Measurements from ENCODE around the gene TIMM44. TPM values are rescaled to one million over a fixed set of nuclear protein-coding genes. Genes with fewer than 3 reads are reported as not detected.
A peak's percentile ranks its signal among the peaks of the same experiment; 100 is the strongest.

The TIMM44 gene
- total RNA-seq, 1 donor from 2014 or later: 92.5 TPM

GRCh38 chr19:7971553-7972520 is 28.4 kb upstream of the TIMM44 start:
- TF ChIP-seq CTCF (IDR thresholded peaks at IDR 0.05): no peak
- Mint-ChIP-seq H3K4me3 (no peak overlapping the region), H3K9me3 (no peaks in the 10 kb centered on the region), H3K4me1 (peaks cover 1% of the 10 kb centered on the region), H3K36me3 (ENCODE audit: low read depth) (peaks cover 61% of the 10 kb centered on the region), H3K27me3 (no peaks in the 10 kb centered on the region), H3K27ac (no peak overlapping the region)
- ChIA-PET CTCF (interaction anchor here (1.6 to 2.6 kb wide), 2 partner anchors 27 to 31 kb away, joined by 9 to 12 read pairs; partner anchors contain the start of gene TIMM44), POLR2A (interaction anchor here (0.6 kb wide), 1 partner anchor 35 kb away, joined by 6 read pairs; no protein-coding TSS in a partner anchor)
- DNase-seq (no peak), ATAC-seq (ENCODE audit: low read depth) (no peak)
- intact Hi-C loops (cut with micrococcal nuclease): no loop called here

GRCh38 chr19:7970716-7971448 is 27.4 kb upstream of the TIMM44 start:
- POLR2A ChIA-PET: interaction anchor here (0.5 to 0.6 kb wide), 2 partner anchors 36 to 64 kb away, joined by 6 read pairs; no protein-coding TSS in a partner anchor

GRCh38 chr19:7969555-7969939 is 26.1 kb upstream of the TIMM44 start:
- no peak for TF ChIP-seq CTCF (IDR thresholded peaks at IDR 0.05)
- ChIA-PET CTCF (interaction anchor here (0.9 to 2.6 kb wide), 3 partner anchors 25 to 33 kb away, joined by 3 to 12 read pairs (median 4); partner anchors contain the start of gene TIMM44), POLR2A (no interaction called here)
- Mint-ChIP-seq H3K4me3 (no peak overlapping the region), H3K27ac (no peak overlapping the region), H3K27me3 (no peaks in the 10 kb centered on the region), H3K36me3 (ENCODE audit: low read depth) (peaks cover 71% of the 10 kb centered on the region), H3K4me1 (peaks cover 1% of the 10 kb centered on the region), H3K9me3 (no peaks in the 10 kb centered on the region)
- ATAC-seq (ENCODE audit: low read depth) (no peak), DNase-seq (no peak)
- intact Hi-C loops (cut with micrococcal nuclease): no loop called here

More at GRCh38 chr19:7970716-7971448, 27.4 kb upstream of the TIMM44 start:
- Mint-ChIP-seq H3K4me3 (no peak overlapping the region), H3K4me1 (peaks cover 1% of the 10 kb centered on the region), H3K36me3 (ENCODE audit: low read depth) (peaks cover 66% of the 10 kb centered on the region), H3K27ac (no peak overlapping the region), H3K9me3 (no peaks in the 10 kb centered on the region), H3K27me3 (no peaks in the 10 kb centered on the region)
- ATAC-seq (ENCODE audit: low read depth): peak; percentile 56
- TF ChIP-seq CTCF (IDR thresholded peaks at IDR 0.05): no peak
- intact Hi-C loops (cut with micrococcal nuclease): loop anchor here (1.0 kb wide), 2 partner anchors 187 to 282 kb away; no protein-coding TSS in a partner anchor
- DNase-seq: peak; percentile 17
- CTCF ChIA-PET: interaction anchor here (1.6 to 2.6 kb wide), 2 partner anchors 26 to 32 kb away, joined by 9 to 12 read pairs; partner anchors contain the start of gene TIMM44

GRCh38 chr19:7968796-7969554 is 25.5 kb upstream of the TIMM44 start:
- no peak for TF ChIP-seq CTCF (IDR thresholded peaks at IDR 0.05)
- POLR2A ChIA-PET: no interaction called here
- H3K9me3 Mint-ChIP-seq: no peaks in the 10 kb centered on the region
- intact Hi-C loops (cut with micrococcal nuclease): no loop called here
- ATAC-seq (ENCODE audit: low read depth) (no peak), DNase-seq (no peak)
- no peaks in the 10 kb centered on the region for H3K27me3 Mint-ChIP-seq
- no peak overlapping the region for H3K4me3 Mint-ChIP-seq
- CTCF ChIA-PET: interaction anchor here (0.9 to 2.6 kb wide), 3 partner anchors 24 to 33 kb away, joined by 3 to 12 read pairs (median 4); partner anchors contain the start of gene TIMM44
- no peak overlapping the region for H3K27ac Mint-ChIP-seq
- H3K4me1 Mint-ChIP-seq: peaks cover 1% of the 10 kb centered on the region
- peaks cover 70% of the 10 kb centered on the region for H3K36me3 Mint-ChIP-seq (ENCODE audit: low read depth)
